Measurements from ENCODE around the gene CDH12. TPM values are rescaled to one million over a fixed set of nuclear protein-coding genes. Genes with fewer than 3 reads are reported as not detected.
"Not testable (repeated sequence)": the region's sequence is repeated elsewhere in the genome, so short reads cannot be mapped to it uniquely, and the experiment has no call there.

The CDH12 gene
- total and polyA plus RNA-seq, 7 donors, result 0.04 TPM; not detected in 6

GRCh38 chr5:22531986-22532385 lies 321.2 kb downstream of the CDH12 start:
- no peaks in the 10 kb centered on the region for H3K9me3 ChIP-seq
- no peaks in the 10 kb centered on the region for H3K27me3 ChIP-seq
- H3K36me3 ChIP-seq, result no peaks in the 10 kb centered on the region
- 61 to 82% methylated on average over 4 of the region's 4 CpGs for WGBS, 2 donors
- H3K4me1 ChIP-seq, result no peaks in the 10 kb centered on the region
- intact Hi-C loops (cut with DNase I), result no loop called here
- no peak for DNase-seq
- no peak overlapping the region for H3K27ac ChIP-seq
- H3K4me3 ChIP-seq, result no peak overlapping the region
- TF ChIP-seq EP300 (IDR thresholded peaks at IDR 0.05) (no peak), CTCF (IDR thresholded peaks at IDR 0.05) (no peak), POLR2AphosphoS5 (IDR thresholded peaks at IDR 0.05) (no peak), POLR2A (IDR thresholded peaks at IDR 0.05) (no peak)

- H3K9me3 ChIP-seq, result peaks cover 0 to 4% (median 0%) of the 10 kb centered on the region in 4 donors
- DNase-seq, result no peak
- no peaks in the 10 kb centered on the region for H3K36me3 ChIP-seq
- intact Hi-C loops (cut with DNase I), result no loop called here
- no peak overlapping the region for H3K4me3 ChIP-seq
- no peaks in the 10 kb centered on the region for H3K27me3 ChIP-seq
- WGBS, 2 donors, result 68 to 83% methylated on average over 3 of the region's 3 CpGs
- TF ChIP-seq CTCF (IDR thresholded peaks at IDR 0.05) (no peak), POLR2AphosphoS5 (IDR thresholded peaks at IDR 0.05) (no peak), EP300 (IDR thresholded peaks at IDR 0.05) (no peak), POLR2A (IDR thresholded peaks at IDR 0.05) (no peak)
- no peaks in the 10 kb centered on the region for H3K4me1 ChIP-seq
- no peak overlapping the region for H3K27ac ChIP-seq
Observed at GRCh38 chr5:22521521-22521920, 331.6 kb downstream of the CDH12 start.

GRCh38 chr5:22516497-22516896 lies 336.6 kb downstream of the CDH12 start:
- DNase-seq; intact Hi-C loops (cut with DNase I); H3K36me3 ChIP-seq; H3K4me1 ChIP-seq; H3K9me3 ChIP-seq; H3K27ac ChIP-seq; H3K4me3 ChIP-seq; H3K27me3 ChIP-seq: not testable (repeated sequence)
- WGBS, 2 donors, result 92 to 95% methylated on average over 7 of the region's 7 CpGs

GRCh38 chr5:22514231-22514630 lies 338.9 kb downstream of the CDH12 start:
- Histone ChIP-seq H3K4me3 (no peak overlapping the region), H3K36me3 (no peaks in the 10 kb centered on the region), H3K27me3 (no peaks in the 10 kb centered on the region), H3K4me1 (no peaks in the 10 kb centered on the region), H3K27ac (no peak overlapping the region), H3K9me3 (no peaks in the 10 kb centered on the region)
- no peak for DNase-seq
- TF ChIP-seq POLR2A (IDR thresholded peaks at IDR 0.05) (no peak), CTCF (IDR thresholded peaks at IDR 0.05) (no peak), EP300 (IDR thresholded peaks at IDR 0.05) (no peak), POLR2AphosphoS5 (IDR thresholded peaks at IDR 0.05) (no peak)
- intact Hi-C loops (cut with DNase I), result no loop called here

DNA sequence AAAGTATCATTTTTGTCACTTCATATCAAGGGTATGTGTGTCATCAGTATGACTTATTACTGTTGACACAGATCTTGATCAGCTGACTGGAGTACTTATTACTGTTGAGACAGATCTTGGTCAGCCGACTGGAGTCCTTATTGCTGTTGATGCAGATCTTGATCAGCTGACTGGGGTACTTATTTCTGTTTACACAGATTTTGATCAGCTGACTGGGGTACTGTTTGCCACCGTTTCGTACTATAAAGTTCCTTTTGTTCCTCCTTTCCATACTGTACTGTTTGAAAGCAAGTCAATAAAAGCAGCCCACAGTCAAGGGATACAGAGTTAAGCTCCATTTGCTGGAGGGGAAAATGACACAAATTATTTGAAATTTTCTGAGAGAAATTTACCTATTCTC lies 347.3 kb downstream of the CDH12 start:
- no peak for TF ChIP-seq CTCF (IDR thresholded peaks at IDR 0.05)
- no peak for TF ChIP-seq EP300 (IDR thresholded peaks at IDR 0.05)
- no peak for TF ChIP-seq POLR2A (IDR thresholded peaks at IDR 0.05)
- TF ChIP-seq POLR2AphosphoS5 (IDR thresholded peaks at IDR 0.05), result no peak
- DNase-seq, result no peak
- H3K4me3 ChIP-seq, result no peak overlapping the region
- H3K27ac ChIP-seq, result no peak overlapping the region
- no peaks in the 10 kb centered on the region for H3K4me1 ChIP-seq
- H3K9me3 ChIP-seq, result peaks cover 0 to 2% (median 0%) of the 10 kb centered on the region in 4 donors
- intact Hi-C loops (cut with DNase I), result no loop called here
- no peaks in the 10 kb centered on the region for H3K36me3 ChIP-seq
- H3K27me3 ChIP-seq, result no peaks in the 10 kb centered on the region
- WGBS, 2 donors, result 19 to 46% methylated on average over 3 of the region's 3 CpGs
